A673 (cell line): ENCODE measurements around the gene GPR176.

ENCODE experiments used
- CTCF ChIP-seq: fragments of 300-800, 200-600 bp; sonication (generic); conservative IDR thresholded peaks from 2 replicates; pipeline ENCODE4 v1.5.1; 2017; ENCODE audit warnings: low read depth, mild to moderate bottlenecking, antibody characterized with exemption, low read length, moderate library complexity, mixed read lengths
- EZH2 ChIP-seq: fragments of 200-600 bp; sonication (generic); IDR thresholded peaks from 2 replicates; pipeline ENCODE4 v1.6.1; 2017; ENCODE audit warnings: borderline replicate concordance, low read depth, mild to moderate bottlenecking, mixed read lengths, antibody characterized with exemption, low read length; ENCODE audit not compliant: poor library complexity, severe bottlenecking

DNA sequence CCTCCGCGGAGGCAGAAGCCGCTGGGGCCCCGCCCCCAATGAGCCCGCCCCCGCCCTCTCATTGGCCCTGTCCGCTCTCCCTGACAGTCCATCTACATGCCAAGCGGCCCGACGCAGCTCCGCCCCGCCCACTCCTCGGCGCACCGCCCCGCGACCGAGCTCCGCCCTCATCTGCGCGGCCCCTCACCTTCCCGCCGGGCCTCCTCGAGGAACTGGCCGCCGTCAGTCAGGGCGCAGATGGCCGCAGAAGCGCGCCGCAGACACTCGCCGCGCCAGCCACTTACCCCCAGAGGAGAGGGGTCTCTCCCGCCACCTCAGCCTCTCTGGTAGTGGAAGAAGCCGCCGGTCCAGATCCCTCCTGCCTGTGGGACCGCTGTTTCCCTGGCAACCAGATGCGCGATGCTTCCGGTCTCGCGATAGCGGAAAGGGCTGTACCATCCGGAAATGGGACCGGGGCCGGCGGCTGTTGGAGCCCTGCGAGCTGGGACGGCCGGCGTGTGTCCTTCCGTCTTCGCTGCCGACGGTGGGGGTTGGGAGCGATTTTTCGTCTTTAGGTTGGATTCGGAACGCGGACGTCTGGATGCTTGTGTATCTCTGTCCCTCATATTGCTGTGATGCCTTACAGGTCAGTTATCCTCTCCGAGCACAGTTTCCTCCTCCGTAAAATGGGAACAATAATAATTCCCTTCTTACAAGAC is 137.5 kb downstream of the GPR176 start, which contains the start of gene FSIP1:
- no peak for TF ChIP-seq CTCF
- no peak for TF ChIP-seq EZH2
